HepG2 (cell line): Measurements from ENCODE around the gene MAP3K9. TPM values are rescaled to one million over a fixed set of nuclear protein-coding genes. Genes with fewer than 3 reads are reported as not detected.

ENCODE experiments used
- ATAC-seq: fragments of 200-7000 bp; cut with Tn5 transposase; 3 replicates; pipeline ENCODE4 v1.9.1; 2020; ENCODE audit warnings: mild to moderate bottlenecking, moderate library complexity
- BruUV-seq: library from RNA; stranded (reverse); fragments of 400-500 nt; replicated peaks from 2 replicates; lab custom pipeline; 2021; lab: Mats Ljungman, UMichigan
- CTCF ChIA-PET: fragments of 300-600 bp; formaldehyde crosslinking; extraction: SDS; loops from one replicate; lab custom pipeline; 2021; ENCODE audit warnings: low total read pairs, inconsistent platforms, low intra/inter-chr PET ratio; lab: Yijun Ruan, JAX
- POLR2A ChIA-PET: fragments of 350-600 bp; sonication (Branson Sonifier 250); formaldehyde crosslinking; loops from one replicate; lab custom pipeline; 2020; ENCODE audit warnings: antibody characterized with exemption, inconsistent platforms; lab: Yijun Ruan, JAX
- DNase-seq: peaks from one replicate; pipeline ENCODE4 v3.0.0-alpha.2; 2015; ENCODE audit warnings: low spot score
- FAIRE-seq: peaks from 3 replicates; lab custom pipeline; 2011; peaks lifted over from hg19 to GRCh38; lab: Jason Lieb, UNC
- H2AFZ ChIP-seq: one replicate; pipeline ENCODE4 v1.6.1; 2011; ENCODE audit warnings: low read length, inconsistent platforms
- H3K27ac ChIP-seq: fragments of 300-600 bp; 3 replicates; pipeline ENCODE4 v1.8.0; 2011; ENCODE audit warnings: mixed run types, mild to moderate bottlenecking, mixed read lengths, low read length, inconsistent platforms; ENCODE audit not compliant: insufficient read depth; ENCODE audit errors: extremely low read length
- H3K27me3 ChIP-seq, 2 experiments: fragments of 200-600 bp in 1 of 2; 2 replicates in 1 of 2; 3 replicates in 1 of 2; pipeline versions ENCODE4 v1.6.0 to v1.8.0; 2011; ENCODE audit warnings: low read length in 2 of 2, mild to moderate bottlenecking in 2 of 2, moderate library complexity in 2 of 2, inconsistent platforms in 1 of 2; ENCODE audit not compliant: insufficient read depth in 2 of 2, control insufficient read depth in 1 of 2
- H3K36me3 ChIP-seq, 2 experiments: fragments of 200-600 bp in 1 of 2; replicated peaks in 1 of 2; 2 replicates in 1 of 2; 3 replicates in 1 of 2; pipeline versions ENCODE4 v1.5.1 to v1.8.0; 2011; ENCODE audit warnings: low read length in 2 of 2, inconsistent platforms in 1 of 2; ENCODE audit not compliant: insufficient read depth in 2 of 2, control insufficient read depth in 1 of 2
- H3K4me1 ChIP-seq: 2 replicates; pipeline ENCODE4 v1.5.1; 2012; ENCODE audit warnings: low read length, inconsistent platforms; ENCODE audit not compliant: insufficient read depth
- H3K4me2 ChIP-seq: 2 replicates; pipeline ENCODE4 v1.6.0; 2011; ENCODE audit warnings: low read depth, low read length, inconsistent platforms
- H3K4me3 ChIP-seq, 3 experiments: fragments of 200-600 bp in 1 of 3; sonication (generic), shearing (Covaris generic) in 1 of 3; replicated peaks in 1 of 3; 2 replicates each; pipeline ENCODE4 v1.5.1; 2011 to 2016; ENCODE audit warnings: low read length in 3 of 3, inconsistent platforms in 2 of 3, low read depth in 2 of 3, mild to moderate bottlenecking in 2 of 3, control low read depth in 1 of 3, mixed read lengths in 1 of 3; ENCODE audit not compliant: insufficient read depth in 1 of 3
- H3K79me2 ChIP-seq: one replicate; pipeline ENCODE4 v1.6.1; 2011; ENCODE audit warnings: low read length, inconsistent platforms; ENCODE audit not compliant: insufficient read depth
- H3K9ac ChIP-seq: 2 replicates; pipeline ENCODE4 v1.6.0; 2011; ENCODE audit warnings: mild to moderate bottlenecking, low read depth, low read length, inconsistent platforms; ENCODE audit not compliant: insufficient read depth
- H3K9me3 ChIP-seq: 2 replicates; pipeline ENCODE4 v1.5.1; 2012; ENCODE audit warnings: mild to moderate bottlenecking, low read length
- H4K20me1 ChIP-seq: 2 replicates; pipeline ENCODE4 v1.6.0; 2011; ENCODE audit warnings: inconsistent platforms, mild to moderate bottlenecking, low read length, moderate library complexity; ENCODE audit not compliant: insufficient read depth
- CENPT ChIP-seq: sonication (generic); formaldehyde crosslinking; IDR thresholded peaks from 2 replicates; pipeline ENCODE4 v1.8.0; 2022; ENCODE audit warnings: low read depth, mild to moderate bottlenecking, moderate library complexity, missing genetic modification reagents
- MNT ChIP-seq: fragments of 450-650 bp; IDR thresholded peaks from 2 replicates; pipeline ENCODE4 v1.6.1; 2016
- RBM22 ChIP-seq: fragments of 200-400 bp; formaldehyde crosslinking; optimal IDR thresholded peaks from 2 replicates; pipeline ENCODE3; 2017; ENCODE audit warnings: mild to moderate bottlenecking, low read length, moderate library complexity
- SSRP1 ChIP-seq: IDR thresholded peaks from 2 replicates; pipeline ENCODE4 v1.6.1; 2016; ENCODE audit warnings: control low read depth
- TBP ChIP-seq: sonication (generic); formaldehyde crosslinking; IDR thresholded peaks from 2 replicates; pipeline ENCODE4 v1.5.0; 2020; ENCODE audit warnings: missing genetic modification reagents
- U2AF2 ChIP-seq: fragments of 200-400 bp; formaldehyde crosslinking; IDR thresholded peaks from 2 replicates; pipeline ENCODE4 v1.6.1; 2017; ENCODE audit warnings: low read depth, mild to moderate bottlenecking, low read length
- ZHX2 ChIP-seq, 2 experiments: sonication (generic) in 1 of 2; formaldehyde crosslinking in 1 of 2; IDR thresholded peaks; 2 replicates each; pipeline versions ENCODE4 v1.6.1 to v1.9.0; 2014 to 2022; ENCODE audit warnings: antibody characterized with exemption in 1 of 2, borderline replicate concordance in 1 of 2, inconsistent platforms in 1 of 2, low read depth in 1 of 2, missing genetic modification reagents in 1 of 2
- ZIK1 ChIP-seq: sonication (generic); formaldehyde crosslinking; IDR thresholded peaks from 2 replicates; pipeline ENCODE4 v1.5.0; 2020; ENCODE audit warnings: mild to moderate bottlenecking, low read depth, missing genetic modification reagents, borderline replicate concordance
- ZNF773 ChIP-seq: sonication (generic); formaldehyde crosslinking; IDR thresholded peaks from 2 replicates; pipeline ENCODE4 v1.4.0; 2020; ENCODE audit warnings: missing genetic modification reagents, borderline replicate concordance
- WGBS: methylation state at CpG from one replicate; pipeline ENCODE4 v1.1.6; 2017; ENCODE audit warnings: low lambda C conversion rate; 5-methylcytosine and 5-hydroxymethylcytosine counted together
- in situ Hi-C: cut with HindIII; loops from 2 replicates; pipeline ENCODE4 v1.10.0; 2017; ENCODE audit warnings: low pct_unique_long_range_greater_than_20kb; ENCODE audit not compliant: extremely low pct_ligation_motif_present
- intact Hi-C: fragments of 100-400 bp; cut with micrococcal nuclease; formaldehyde crosslinking; loops from one replicate; pipeline ENCODE4 v1.10.0; 2022; ENCODE audit not compliant: unreplicated experiment
- polyA plus RNA-seq, 8 experiments: library from polyadenylated mRNA; depleted of rRNA in 3 of 8; stranded (reverse) in 7 of 8; unstranded in 1 of 8; fragments of >200 nt; fragmentation: Illumina TruSeq in 4 of 8; extraction: Trizol in 4 of 8; gene quantifications; 2 replicates each; pipeline versions ENCODE4 v1.2.1 to v1.2.3, GENCODE V29; 2011 to 2016; ENCODE audit warnings: low read depth in 4 of 8, missing spikeins in 1 of 8, mixed read lengths in 1 of 8; ENCODE audit not compliant: insufficient read depth in 1 of 8
- total RNA-seq, 5 experiments: library from RNA; depleted of rRNA; stranded (reverse); fragments of >200 nt; fragmentation: Illumina TruSeq; extraction: Trizol; gene quantifications; 2 replicates each; pipeline ENCODE4 v1.2.3, GENCODE V29; 2016; ENCODE audit warnings: low read depth in 1 of 5
- TF ChIP-seq, protein P1 (sequence below), 2 experiments: fragments of 450-650 bp in 1 of 2; sonication (generic) in 1 of 2; formaldehyde crosslinking; IDR thresholded peaks; 2 replicates each; pipeline versions ENCODE4 v1.5.0 to v1.8.0; 2020 to 2022; ENCODE audit warnings: mild to moderate bottlenecking in 1 of 2, missing genetic modification reagents in 1 of 2
- TF ChIP-seq, protein P2 (sequence below): sonication (generic); formaldehyde crosslinking; conservative IDR thresholded peaks from 2 replicates; pipeline ENCODE4 v1.8.0; 2022; ENCODE audit warnings: mild to moderate bottlenecking, moderate library complexity, missing genetic modification reagents
- TF ChIP-seq, protein P3 (sequence below): sonication (generic); formaldehyde crosslinking; IDR thresholded peaks from 2 replicates; pipeline ENCODE4 v1.8.1; 2023; ENCODE audit warnings: missing genetic modification reagents, mild to moderate bottlenecking, borderline replicate concordance

Gene MAP3K9
- total and polyA plus RNA-seq, 2 of the 13 experiments (the other 11 are each of a cell fraction or from before 2014, with no cell fraction given), result 4.3 to 4.5 TPM

GRCh38 chr14:70792939-70793338 is 16.4 kb downstream of the MAP3K9 start (continued):
- no peak for TF ChIP-seq ZNF773
- TF ChIP-seq, protein P1, sequence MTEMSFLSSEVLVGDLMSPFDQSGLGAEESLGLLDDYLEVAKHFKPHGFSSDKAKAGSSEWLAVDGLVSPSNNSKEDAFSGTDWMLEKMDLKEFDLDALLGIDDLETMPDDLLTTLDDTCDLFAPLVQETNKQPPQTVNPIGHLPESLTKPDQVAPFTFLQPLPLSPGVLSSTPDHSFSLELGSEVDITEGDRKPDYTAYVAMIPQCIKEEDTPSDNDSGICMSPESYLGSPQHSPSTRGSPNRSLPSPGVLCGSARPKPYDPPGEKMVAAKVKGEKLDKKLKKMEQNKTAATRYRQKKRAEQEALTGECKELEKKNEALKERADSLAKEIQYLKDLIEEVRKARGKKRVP (CRISPR knock-in tag; IDR thresholded peaks at IDR 0.05), result no peak
- TF ChIP-seq, protein P2, sequence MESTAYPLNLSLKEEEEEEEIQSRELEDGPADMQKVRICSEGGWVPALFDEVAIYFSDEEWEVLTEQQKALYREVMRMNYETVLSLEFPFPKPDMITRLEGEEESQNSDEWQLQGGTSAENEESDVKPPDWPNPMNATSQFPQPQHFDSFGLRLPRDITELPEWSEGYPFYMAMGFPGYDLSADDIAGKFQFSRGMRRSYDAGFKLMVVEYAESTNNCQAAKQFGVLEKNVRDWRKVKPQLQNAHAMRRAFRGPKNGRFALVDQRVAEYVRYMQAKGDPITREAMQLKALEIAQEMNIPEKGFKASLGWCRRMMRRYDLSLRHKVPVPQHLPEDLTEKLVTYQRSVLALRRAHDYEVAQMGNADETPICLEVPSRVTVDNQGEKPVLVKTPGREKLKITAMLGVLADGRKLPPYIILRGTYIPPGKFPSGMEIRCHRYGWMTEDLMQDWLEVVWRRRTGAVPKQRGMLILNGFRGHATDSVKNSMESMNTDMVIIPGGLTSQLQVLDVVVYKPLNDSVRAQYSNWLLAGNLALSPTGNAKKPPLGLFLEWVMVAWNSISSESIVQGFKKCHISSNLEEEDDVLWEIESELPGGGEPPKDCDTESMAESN (CRISPR knock-in tag), result no peak
- no peak for TF ChIP-seq MNT
- no peak for TF ChIP-seq ZIK1 (CRISPR knock-in tag)
- no peak for TF ChIP-seq SSRP1 (CRISPR knock-in tag)

DNA sequence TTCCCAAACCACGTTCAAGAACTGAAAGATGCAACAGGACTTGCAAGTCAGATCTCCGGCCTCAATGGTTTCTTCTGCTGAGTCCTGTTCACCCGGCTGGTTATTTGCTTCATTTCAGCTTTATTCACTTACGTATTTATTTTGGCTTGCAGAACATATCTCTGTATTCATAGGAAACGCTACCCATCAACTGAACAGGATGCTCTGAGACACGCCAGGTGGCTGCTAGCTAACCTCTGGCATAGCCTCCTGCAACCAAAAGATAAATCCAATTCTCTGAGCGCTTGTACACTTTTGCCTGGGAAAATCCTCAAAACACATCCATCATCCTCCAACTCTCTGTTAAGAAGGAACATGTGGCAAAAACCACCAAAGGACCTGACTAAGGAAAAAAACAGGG is 17.3 kb downstream of the MAP3K9 start:
- Histone ChIP-seq H3K27me3 (no peaks in the 10 kb centered on the region), H3K4me2 (no peak overlapping the region), H3K9ac (no peak overlapping the region), H2AFZ (no peak overlapping the region), H4K20me1 (0 out of 2 replicates have a peak, but pooled peaks cover 3% of the 10 kb centered on the region), H3K27ac (no peak overlapping the region), H3K9me3 (no peaks in the 10 kb centered on the region), H3K4me3 (no peak overlapping the region), H3K36me3 (peaks cover 12 to 30% of the 10 kb centered on the region in 2 experiments; a peak in 4 of 5 replicates), H3K79me2 (peaks cover 2% of the 10 kb centered on the region), H3K4me1 (peaks cover 7% of the 10 kb centered on the region)
- POLR2A ChIA-PET, result no interaction called here
- CTCF ChIA-PET, result no interaction called here
- no peak for ATAC-seq
- 95% methylated on average over 7 of the region's 7 CpGs for WGBS
- intact Hi-C loops (no loop called here), in situ Hi-C loops (no loop called here)
- BruUV-seq, result no TSS peak
- no peak for DNase-seq
- no peak for FAIRE-seq
- no peak for TF ChIP-seq TBP (CRISPR knock-in tag)
- TF ChIP-seq U2AF2, result no peak
- no peak for TF ChIP-seq ZHX2 (IDR thresholded peaks at IDR 0.05; ENCODE audit: low read depth)
- TF ChIP-seq ZHX2 (CRISPR knock-in tag; IDR thresholded peaks at IDR 0.05; ENCODE audit: borderline replicate concordance), result no peak
- TF ChIP-seq, protein P3, sequence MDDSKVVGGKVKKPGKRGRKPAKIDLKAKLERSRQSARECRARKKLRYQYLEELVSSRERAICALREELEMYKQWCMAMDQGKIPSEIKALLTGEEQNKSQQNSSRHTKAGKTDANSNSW (CRISPR knock-in tag), result no peak
- TF ChIP-seq RBM22, result no peak
- no peak for TF ChIP-seq CENPT
